Body of pancreas (tissue), 4 donors: ENCODE results near the gene UBN2. TPM values are rescaled to one million over a fixed set of nuclear protein-coding genes. Genes with fewer than 3 reads are reported as not detected.

Experiments
- ATAC-seq: fragments of 150-250 bp; one replicate; pipeline ENCODE4 v1.9.1; 2016
- DNase-seq, 4 donors: peaks; one replicate each; pipeline ENCODE4 v3.0.0-alpha.2; 2019
- H3K27ac ChIP-seq, 4 donors: fragments of 200-600 bp; sonication (generic); 1 replicate in 3 of 4; 2 replicates in 1 of 4; pipeline versions ENCODE4 v1.5.1 to v1.6.1; 2016 to 2019; ENCODE audit warnings: mild to moderate bottlenecking in 1 of 4, mixed read lengths in 1 of 4, moderate library complexity in 1 of 4
- H3K27me3 ChIP-seq, 2 donors: fragments of 200-600 bp; sonication (generic); one replicate each; pipeline ENCODE4 v1.6.0; 2016; ENCODE audit warnings: mild to moderate bottlenecking in 1 of 2
- H3K36me3 ChIP-seq, 2 donors: fragments of 200-600 bp; sonication (generic); replicated peaks in 1 of 2; 2 replicates each; pipeline ENCODE4 v1.5.1; 2016; ENCODE audit warnings: low read depth in 2 of 2; ENCODE audit not compliant: insufficient read depth in 1 of 2
- H3K4me1 ChIP-seq: fragments of 200-600 bp; sonication (generic); one replicate; pipeline ENCODE4 v1.6.0; 2016
- H3K4me3 ChIP-seq, 2 donors: fragments of 200-600 bp; sonication (generic); 1 replicate in 1 of 2; 2 replicates in 1 of 2; pipeline ENCODE4 v1.5.1; 2016 to 2019
- H3K9me3 ChIP-seq, 3 donors: fragments of 200-600 bp; sonication (generic); 1 replicate in 2 of 3; 2 replicates in 1 of 3; pipeline ENCODE4 v1.5.1; 2016
- POLR2A ChIP-seq, 3 donors: fragments of 450-650 bp; IDR thresholded peaks; one replicate each; pipeline ENCODE4 v1.6.1; 2016; ENCODE audit warnings: antibody characterized with exemption in 3 of 3, mild to moderate bottlenecking in 2 of 3
- WGBS, 2 donors: methylation state at CpG; one replicate each; pipeline ENCODE4 v1.1.5; 2017; 5-methylcytosine and 5-hydroxymethylcytosine counted together
- intact Hi-C: fragments of 100-400 bp; cut with DNase I; formaldehyde crosslinking; loops from one replicate; pipeline ENCODE4 v1.15.1; 2023
- total RNA-seq, 2 donors: library from RNA; depleted of rRNA; stranded (reverse); fragments of >200 nt; gene quantifications; one replicate each; pipeline ENCODE4 v1.1.0, GENCODE V29; 2016
- TF ChIP-seq, protein P1 (sequence below), 7 experiments: fragments of 450-650 bp in 4 of 7; fragments of 200-600 bp in 3 of 7; sonication (generic) in 3 of 7; IDR thresholded peaks; one replicate each; pipeline ENCODE4 v1.5.1; 2016 to 2019; ENCODE audit warnings: antibody characterized with exemption in 7 of 7

UBN2 gene
- total RNA-seq, 2 donors from 2014 or later, result 14.0 to 15.5 TPM

DNA sequence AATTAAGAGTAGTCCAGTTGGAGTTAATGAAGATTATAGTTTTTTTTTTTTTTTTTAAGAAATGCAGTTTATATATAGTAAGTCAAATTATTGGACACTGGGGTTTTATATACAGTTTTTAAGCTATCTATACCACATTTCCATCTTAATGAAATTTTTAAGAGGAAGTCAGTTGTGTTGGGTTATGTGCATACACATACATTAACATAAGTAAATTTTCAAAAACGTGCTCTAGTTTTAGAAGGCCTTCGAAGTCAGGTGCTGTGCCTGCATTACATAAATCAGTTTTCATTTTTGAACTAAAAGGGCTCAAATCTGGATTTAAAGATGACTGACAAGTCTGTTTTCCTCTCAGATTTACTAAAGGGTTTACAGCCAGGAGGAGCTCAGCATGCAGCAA lies 62.5 kb downstream of the UBN2 start:
- H3K27me3 ChIP-seq, result no peaks in the 10 kb centered on the region
- no peak overlapping the region for H3K4me3 ChIP-seq
- no peak overlapping the region for H3K27ac ChIP-seq
- TF ChIP-seq POLR2A (IDR thresholded peaks at IDR 0.05), result no peak
- TF ChIP-seq, protein P1, sequence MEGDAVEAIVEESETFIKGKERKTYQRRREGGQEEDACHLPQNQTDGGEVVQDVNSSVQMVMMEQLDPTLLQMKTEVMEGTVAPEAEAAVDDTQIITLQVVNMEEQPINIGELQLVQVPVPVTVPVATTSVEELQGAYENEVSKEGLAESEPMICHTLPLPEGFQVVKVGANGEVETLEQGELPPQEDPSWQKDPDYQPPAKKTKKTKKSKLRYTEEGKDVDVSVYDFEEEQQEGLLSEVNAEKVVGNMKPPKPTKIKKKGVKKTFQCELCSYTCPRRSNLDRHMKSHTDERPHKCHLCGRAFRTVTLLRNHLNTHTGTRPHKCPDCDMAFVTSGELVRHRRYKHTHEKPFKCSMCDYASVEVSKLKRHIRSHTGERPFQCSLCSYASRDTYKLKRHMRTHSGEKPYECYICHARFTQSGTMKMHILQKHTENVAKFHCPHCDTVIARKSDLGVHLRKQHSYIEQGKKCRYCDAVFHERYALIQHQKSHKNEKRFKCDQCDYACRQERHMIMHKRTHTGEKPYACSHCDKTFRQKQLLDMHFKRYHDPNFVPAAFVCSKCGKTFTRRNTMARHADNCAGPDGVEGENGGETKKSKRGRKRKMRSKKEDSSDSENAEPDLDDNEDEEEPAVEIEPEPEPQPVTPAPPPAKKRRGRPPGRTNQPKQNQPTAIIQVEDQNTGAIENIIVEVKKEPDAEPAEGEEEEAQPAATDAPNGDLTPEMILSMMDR (IDR thresholded peaks at IDR 0.05), result no peak
- DNase-seq (no peak), ATAC-seq (no peak)
- WGBS, 2 donors, result 90 to 93% methylated on average over 2 of the region's 2 CpGs
- peaks cover 14% of the 10 kb centered on the region for H3K4me1 ChIP-seq
- no peaks in the 10 kb centered on the region for H3K9me3 ChIP-seq
- no peaks in the 10 kb centered on the region for H3K36me3 ChIP-seq
- intact Hi-C loops, result no loop called here

DNA sequence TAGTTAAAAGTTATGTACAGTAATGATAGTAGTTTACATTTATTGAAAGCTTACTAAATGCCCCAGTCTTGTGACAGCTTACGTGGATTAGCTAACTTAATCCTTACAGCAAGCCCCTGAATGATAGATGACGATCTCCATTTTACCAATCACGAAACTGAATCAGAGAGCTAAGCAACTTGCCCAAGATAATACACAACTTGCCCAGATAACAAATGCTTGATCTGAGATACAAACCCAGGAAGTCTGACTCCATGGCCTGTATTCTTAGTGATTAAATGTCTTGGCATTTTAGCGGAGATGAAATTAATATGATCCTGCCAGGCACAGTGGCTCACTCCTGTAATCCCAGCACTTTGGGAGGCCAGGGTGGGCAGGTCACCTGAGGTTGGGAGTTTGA lies 63.2 kb downstream of the UBN2 start:
- 88 to 92% methylated on average over 4 of the region's 4 CpGs for WGBS, 2 donors
- Histone ChIP-seq H3K27ac (no peak overlapping the region), H3K4me3 (no peak overlapping the region), H3K27me3 (no peaks in the 10 kb centered on the region), H3K36me3 (no peaks in the 10 kb centered on the region), H3K4me1 (peaks cover 21% of the 10 kb centered on the region), H3K9me3 (no peaks in the 10 kb centered on the region)
- ATAC-seq, result no peak
- no peak for DNase-seq
- TF ChIP-seq, protein P1 (IDR thresholded peaks at IDR 0.05), result no peak
- no peak for TF ChIP-seq POLR2A (IDR thresholded peaks at IDR 0.05)
- intact Hi-C loops, result no loop called here

GRCh38 chr7:139294951-139295575 lies 64.0 kb downstream of the UBN2 start:
- H3K36me3 ChIP-seq, result no peaks in the 10 kb centered on the region
- H3K27ac ChIP-seq, result no peak overlapping the region
- DNase-seq (no peak), ATAC-seq (no peak)
- H3K9me3 ChIP-seq, result no peaks in the 10 kb centered on the region
- 93 to 95% methylated on average over 6 of the region's 6 CpGs for WGBS, 2 donors
- H3K4me1 ChIP-seq, result peaks cover 29% of the 10 kb centered on the region
- H3K4me3 ChIP-seq, result no peak overlapping the region
- intact Hi-C loops, result no loop called here
- TF ChIP-seq, protein P1 (IDR thresholded peaks at IDR 0.05), result no peak
- no peak for TF ChIP-seq POLR2A (IDR thresholded peaks at IDR 0.05)
- H3K27me3 ChIP-seq, result no peaks in the 10 kb centered on the region

DNA sequence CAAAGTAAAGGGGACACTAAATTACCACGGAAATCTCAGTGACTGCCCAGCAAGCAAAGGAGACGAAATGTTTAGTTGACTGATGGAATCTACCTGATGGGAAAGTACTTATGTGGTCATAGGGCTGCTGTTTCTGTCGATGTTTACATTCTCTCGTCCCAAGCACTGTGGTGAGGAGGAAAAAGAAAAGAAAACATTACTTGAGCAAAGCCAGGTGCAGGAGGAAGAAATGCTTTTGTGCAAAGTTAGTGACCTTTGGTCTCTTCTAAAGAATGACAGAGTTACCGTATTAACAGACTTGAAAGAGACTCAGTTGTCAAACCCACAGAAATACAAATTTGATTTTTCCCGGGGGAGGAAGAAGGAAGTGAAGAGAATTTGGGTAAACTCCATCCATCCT lies 66.8 kb downstream of the UBN2 start:
- no peaks in the 10 kb centered on the region for H3K9me3 ChIP-seq

More for the DNA sequence above, 66.8 kb downstream of the UBN2 start:
- 20 to 28% methylated on average over 6 of the region's 6 CpGs for WGBS, 2 donors
- intact Hi-C loops, result no loop called here
- H3K27me3 ChIP-seq, result no peaks in the 10 kb centered on the region
- H3K4me3 ChIP-seq, result no peak overlapping the region
- peaks cover 36% of the 10 kb centered on the region for H3K4me1 ChIP-seq
- H3K36me3 ChIP-seq, result peaks cover 0 to 3% of the 10 kb centered on the region in 2 donors
- ATAC-seq (peak; percentile 35), DNase-seq (peak in 1 of 4 donors; percentile 5)
- TF ChIP-seq, protein P1 (IDR thresholded peaks at IDR 0.05), result no peak
- no peak for TF ChIP-seq POLR2A (IDR thresholded peaks at IDR 0.05)
- peak overlapping the region in 1 of 4 donors; percentile 27 for H3K27ac ChIP-seq
